ENCODE results near the gene BAIAP3.

BAIAP3 gene

GRCh38 chr16:1301562-1301961 lies 31.9 kb upstream of the BAIAP3 start:
- CTCF ChIA-PET, result interaction anchor here (0.6 to 1.3 kb wide), 2 partner anchors 11 to 572 kb away, joined by 3 to 6 read pairs; no protein-coding TSS in a partner anchor
- POLR2A ChIA-PET, result interaction anchor here (1.3 kb wide), 1 partner anchor 12 kb away, joined by 5 read pairs; no protein-coding TSS in a partner anchor
- DNase-seq (ENCODE audit: extremely low spot score), result no peak
- no peak for TF ChIP-seq ZNF384 (IDR thresholded peaks at IDR 0.05)
- TF ChIP-seq ARNT (IDR thresholded peaks at IDR 0.05), result no peak
- TF ChIP-seq CTBP1 (IDR thresholded peaks at IDR 0.05; ENCODE audit: borderline replicate concordance), result no peak
- no peak for TF ChIP-seq SP1 (IDR thresholded peaks at IDR 0.05)
- TF ChIP-seq TARDBP (IDR thresholded peaks at IDR 0.05), result no peak
- TF ChIP-seq NFRKB (IDR thresholded peaks at IDR 0.05), result no peak
- TF ChIP-seq BHLHE40 (IDR thresholded peaks at IDR 0.05; ENCODE audit: borderline replicate concordance), result no peak
- no peak for TF ChIP-seq HDGF (IDR thresholded peaks at IDR 0.05; ENCODE audit: borderline replicate concordance)

GRCh38 chr16:1305823-1306222 lies 27.6 kb upstream of the BAIAP3 start:
- TF ChIP-seq SUZ12 (IDR thresholded peaks at IDR 0.05) (no peak), CTBP1 (IDR thresholded peaks at IDR 0.05; ENCODE audit: borderline replicate concordance) (no peak), PKNOX1 (IDR thresholded peaks at IDR 0.05) (no peak), LEF1 (IDR thresholded peaks at IDR 0.05; ENCODE audit: borderline replicate concordance) (no peak), ELF4 (IDR thresholded peaks at IDR 0.05) (no peak), ZNF384 (IDR thresholded peaks at IDR 0.05) (no peak), HDGF (IDR thresholded peaks at IDR 0.05; ENCODE audit: borderline replicate concordance) (no peak)
- no peak for DNase-seq (ENCODE audit: extremely low spot score)
- CTCF ChIA-PET, result no interaction called here
- POLR2A ChIA-PET, result interaction anchor here (0.8 to 1.0 kb wide), 2 partner anchors 38 to 41 kb away, joined by 3 read pairs; no protein-coding TSS in a partner anchor

- no peak for DNase-seq (ENCODE audit: extremely low spot score)
- POLR2A ChIA-PET, result interaction anchor here (1.0 kb wide), 1 partner anchor 41 kb away, joined by 3 read pairs; no protein-coding TSS in a partner anchor
- no peak for TF ChIP-seq ARNT (IDR thresholded peaks at IDR 0.05)
- no peak for TF ChIP-seq L3MBTL2 (conservative IDR thresholded peaks at IDR 0.05)
- no peak for TF ChIP-seq CTBP1 (IDR thresholded peaks at IDR 0.05; ENCODE audit: borderline replicate concordance)
- TF ChIP-seq FOXA1 (IDR thresholded peaks at IDR 0.05), result no peak
- TF ChIP-seq ZNF384 (IDR thresholded peaks at IDR 0.05), result no peak
- CTCF ChIA-PET, result no interaction called here
Observed at GRCh38 chr16:1306334-1306733, 27.1 kb upstream of the BAIAP3 start.

- ChIA-PET CTCF (no interaction called here), POLR2A (interaction anchor here (1.0 to 1.2 kb wide), 5 partner anchors 18 to 112 kb away, joined by 3 to 8 read pairs (median 3); partner anchors contain the start of gene UQCC4)
- TF ChIP-seq PKNOX1 (IDR thresholded peaks at IDR 0.05), result peak; percentile 62; the same call in 1 of the 2 replicates
- TF ChIP-seq HDGF (IDR thresholded peaks at IDR 0.05; ENCODE audit: borderline replicate concordance), result no peak
- DNase-seq (ENCODE audit: extremely low spot score), result no peak
Observed at GRCh38 chr16:1308036-1308976, 25.1 kb upstream of the BAIAP3 start.

- TF ChIP-seq SUZ12 (IDR thresholded peaks at IDR 0.05) (no peak), L3MBTL2 (conservative IDR thresholded peaks at IDR 0.05) (peak; percentile 69), TARDBP (IDR thresholded peaks at IDR 0.05) (peak; percentile 71; the same call in 1 of the 2 replicates), NFRKB (IDR thresholded peaks at IDR 0.05) (no peak), FOXA1 (IDR thresholded peaks at IDR 0.05) (no peak), ARNT (IDR thresholded peaks at IDR 0.05) (peak; percentile 65), FOXM1 (IDR thresholded peaks at IDR 0.05; ENCODE audit: borderline replicate concordance) (peak; percentile 77)
- CTCF ChIA-PET, result no interaction called here
- POLR2A ChIA-PET, result interaction anchor here (1.0 to 1.2 kb wide), 7 partner anchors 11 to 111 kb away, joined by 3 to 8 read pairs (median 3); partner anchors contain the start of gene UQCC4
- DNase-seq (ENCODE audit: extremely low spot score), result peak; percentile 91
Observed at GRCh38 chr16:1308977-1309885, 24.2 kb upstream of the BAIAP3 start, which contains the start of gene UBE2I. TSS of gene UBE2I (plus strand) at chr16:1309636. CDS start at chr16:1314031, 4,395 bp downstream.

GRCh38 chr16:1309888-1310831 lies 23.3 kb upstream of the BAIAP3 start:
- TF ChIP-seq CTBP1 (IDR thresholded peaks at IDR 0.05; ENCODE audit: borderline replicate concordance) (no peak), SUZ12 (IDR thresholded peaks at IDR 0.05) (no peak), ZNF384 (IDR thresholded peaks at IDR 0.05) (no peak), FOXM1 (IDR thresholded peaks at IDR 0.05; ENCODE audit: borderline replicate concordance) (peak; percentile 36; the same call in 1 of the 2 replicates)
- POLR2A ChIA-PET, result interaction anchor here (1.0 kb wide), 2 partner anchors 10 to 19 kb away, joined by 3 read pairs; no protein-coding TSS in a partner anchor
- DNase-seq (ENCODE audit: extremely low spot score), result no peak
- CTCF ChIA-PET, result no interaction called here

Measured in HEK293T (cell line).